Measurements from ENCODE around the gene DHRS13. TPM values are rescaled to one million over a fixed set of nuclear protein-coding genes. Genes with fewer than 3 reads are reported as not detected.

DHRS13 gene
- polyA plus RNA-seq, 3 donors: 3.7 to 4.5 (median 3.8) TPM

GRCh38 chr17:28899212-28899815 is 3.6 kb downstream of the DHRS13 start:
- Histone ChIP-seq H3K9ac (ENCODE audit: insufficient read depth, low read length, poor library complexity, severe bottlenecking) (no peak overlapping the region), H4K20me1 (ENCODE audit: insufficient read depth, low read length) (peaks cover 20% of the 10 kb centered on the region), H3K9me3 (replicated peaks in 1 of 2; ENCODE audit: control insufficient read depth in 1 of 2, insufficient read depth in 1 of 2, low read length in 2 of 2) (no peaks in the 10 kb centered on the region), H2AFZ (ENCODE audit: insufficient read depth, low read depth, low read length, poor library complexity, severe bottlenecking) (no peak overlapping the region), H3K4me1 (ENCODE audit: control insufficient read depth in 1 of 2, insufficient read depth in 2 of 2, low read length in 2 of 2) (peaks cover 48 to 62% of the 10 kb centered on the region in 2 donors), H3K4me3 (replicated peaks in 1 of 3; ENCODE audit: low read depth in 2 of 3, low read length in 3 of 3) (no peak overlapping the region), H3K4me2 (replicated peaks; ENCODE audit: extremely low read depth, low read length, poor library complexity, severe bottlenecking) (no peak overlapping the region), H3K36me3 (replicated peaks in 1 of 2; ENCODE audit: control insufficient read depth in 1 of 2, insufficient read depth in 2 of 2, low read length in 2 of 2) (no peaks in the 10 kb centered on the region), H3K79me2 (ENCODE audit: insufficient read depth, low read length) (peaks cover 58% of the 10 kb centered on the region), H3K27ac (ENCODE audit: low read depth in 1 of 2, low read length in 2 of 2) (no peak overlapping the region), H3K27me3 (ENCODE audit: control insufficient read depth in 2 of 2, insufficient read depth in 2 of 2, low read length in 2 of 2) (no peaks in the 10 kb centered on the region)
- intact Hi-C loops (cut with micrococcal nuclease): loop anchor here in 1 of 2 donors (5.0 kb wide), 1 partner anchor 182 kb away; the partner anchor contains the start of genes RAB34 and RPL23A
- H3K4me3 Mint-ChIP-seq: peak overlapping the region in 1 of 2 donors; percentile 31
- DNase-seq: no peak
- H3K36me3 Mint-ChIP-seq: peaks cover 6% of the 10 kb centered on the region in 2 donors
- WGBS (ENCODE audit: insufficient coverage): no CpG with 5 or more reads among the region's 5 CpGs
- peaks cover 45% of the 10 kb centered on the region for H3K4me1 Mint-ChIP-seq
- peaks cover 1 to 10% (median 2%) of the 10 kb centered on the region in 3 donors for H3K27me3 Mint-ChIP-seq (ENCODE audit: low read depth in 3 of 3)
- peaks cover 0 to 2% (median 0%) of the 10 kb centered on the region in 7 donors for H3K9me3 Mint-ChIP-seq
- TF ChIP-seq CTCF (IDR thresholded peaks at IDR 0.05): no peak
- peak overlapping the region in 2 of 7 donors; percentile 13 to 35 for H3K27ac Mint-ChIP-seq

GRCh38 chr17:28898527-28898955 is 4.3 kb downstream of the DHRS13 start:
- Histone ChIP-seq H3K4me2 (replicated peaks; ENCODE audit: extremely low read depth, low read length, poor library complexity, severe bottlenecking) (no peak overlapping the region), H3K36me3 (replicated peaks in 1 of 2; ENCODE audit: control insufficient read depth in 1 of 2, insufficient read depth in 2 of 2, low read length in 2 of 2) (no peaks in the 10 kb centered on the region), H2AFZ (ENCODE audit: insufficient read depth, low read depth, low read length, poor library complexity, severe bottlenecking) (no peak overlapping the region), H3K27me3 (ENCODE audit: control insufficient read depth in 2 of 2, insufficient read depth in 2 of 2, low read length in 2 of 2) (no peaks in the 10 kb centered on the region), H3K4me1 (ENCODE audit: control insufficient read depth in 1 of 2, insufficient read depth in 2 of 2, low read length in 2 of 2) (peaks cover 56 to 68% of the 10 kb centered on the region in 2 donors), H3K4me3 (replicated peaks in 1 of 3; ENCODE audit: low read depth in 2 of 3, low read length in 3 of 3) (peak overlapping the region in 1 of 3 experiments; percentile 98), H3K9me3 (replicated peaks in 1 of 2; ENCODE audit: control insufficient read depth in 1 of 2, insufficient read depth in 1 of 2, low read length in 2 of 2) (no peaks in the 10 kb centered on the region), H3K9ac (ENCODE audit: insufficient read depth, low read length, poor library complexity, severe bottlenecking) (no peak overlapping the region), H3K27ac (ENCODE audit: low read depth in 1 of 2, low read length in 2 of 2) (no peak overlapping the region), H4K20me1 (ENCODE audit: insufficient read depth, low read length) (peaks cover 20% of the 10 kb centered on the region), H3K79me2 (ENCODE audit: insufficient read depth, low read length) (peaks cover 63% of the 10 kb centered on the region)
- Mint-ChIP-seq H3K27me3 (ENCODE audit: low read depth in 3 of 3) (peaks cover 0 to 8% (median 1%) of the 10 kb centered on the region in 3 donors), H3K4me1 (peaks cover 50% of the 10 kb centered on the region), H3K36me3 (peaks cover 6% of the 10 kb centered on the region in 2 donors), H3K9me3 (peaks cover 0 to 2% (median 0%) of the 10 kb centered on the region in 7 donors), H3K27ac (peak overlapping the region in 2 of 7 donors; percentile 8 to 37), H3K4me3 (no peak overlapping the region)
- DNase-seq: no peak
- no peak for TF ChIP-seq CTCF (IDR thresholded peaks at IDR 0.05)
- WGBS (ENCODE audit: insufficient coverage): 82% methylated on average over 9 of the region's 12 CpGs
- intact Hi-C loops (cut with micrococcal nuclease): loop anchor here in 1 of 2 donors (5.0 kb wide), 1 partner anchor 181 kb away; the partner anchor contains the start of genes RAB34 and RPL23A
